ENCODE results near the gene SLC16A6.

Gene SLC16A6

GRCh38 chr17:68326681-68327080 lies 35.8 kb upstream of the SLC16A6 start:
- no peak overlapping the region for H3K4me3 ChIP-seq (ENCODE audit: low read length)
- no peak overlapping the region for H3K9ac ChIP-seq (ENCODE audit: low read length)
- no peaks in the 10 kb centered on the region for H3K9me2 ChIP-seq (replicated peaks; ENCODE audit: insufficient read depth, low read length)
- H3K79me2 ChIP-seq (ENCODE audit: low read length) = no peaks in the 10 kb centered on the region
- H3K36me3 ChIP-seq (replicated peaks; ENCODE audit: insufficient read depth, low read length) = no peaks in the 10 kb centered on the region
- no peaks in the 10 kb centered on the region for H3K9me3 ChIP-seq (replicated peaks; ENCODE audit: insufficient read depth, low read length)
- no peak for DNase-seq
- no peak overlapping the region for H3K27ac ChIP-seq (ENCODE audit: low read length)
- H3K27me3 ChIP-seq (replicated peaks; ENCODE audit: insufficient read depth, low read length) = no peaks in the 10 kb centered on the region
- no peak overlapping the region for H2AFZ ChIP-seq (ENCODE audit: low read length)
- no peaks in the 10 kb centered on the region for H3K4me1 ChIP-seq (ENCODE audit: low read length)
- H4K20me1 ChIP-seq (ENCODE audit: insufficient read depth, low read length) = no peaks in the 10 kb centered on the region
- TF ChIP-seq EZH2phosphoT487 (IDR thresholded peaks at IDR 0.05; ENCODE audit: low read length) (no peak), EZH2 (optimal IDR thresholded peaks at IDR 0.05; ENCODE audit: low read depth, low read length) (no peak)
- TF ChIP-seq, protein P1, sequence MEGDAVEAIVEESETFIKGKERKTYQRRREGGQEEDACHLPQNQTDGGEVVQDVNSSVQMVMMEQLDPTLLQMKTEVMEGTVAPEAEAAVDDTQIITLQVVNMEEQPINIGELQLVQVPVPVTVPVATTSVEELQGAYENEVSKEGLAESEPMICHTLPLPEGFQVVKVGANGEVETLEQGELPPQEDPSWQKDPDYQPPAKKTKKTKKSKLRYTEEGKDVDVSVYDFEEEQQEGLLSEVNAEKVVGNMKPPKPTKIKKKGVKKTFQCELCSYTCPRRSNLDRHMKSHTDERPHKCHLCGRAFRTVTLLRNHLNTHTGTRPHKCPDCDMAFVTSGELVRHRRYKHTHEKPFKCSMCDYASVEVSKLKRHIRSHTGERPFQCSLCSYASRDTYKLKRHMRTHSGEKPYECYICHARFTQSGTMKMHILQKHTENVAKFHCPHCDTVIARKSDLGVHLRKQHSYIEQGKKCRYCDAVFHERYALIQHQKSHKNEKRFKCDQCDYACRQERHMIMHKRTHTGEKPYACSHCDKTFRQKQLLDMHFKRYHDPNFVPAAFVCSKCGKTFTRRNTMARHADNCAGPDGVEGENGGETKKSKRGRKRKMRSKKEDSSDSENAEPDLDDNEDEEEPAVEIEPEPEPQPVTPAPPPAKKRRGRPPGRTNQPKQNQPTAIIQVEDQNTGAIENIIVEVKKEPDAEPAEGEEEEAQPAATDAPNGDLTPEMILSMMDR (IDR thresholded peaks at IDR 0.05; ENCODE audit: low read length) = no peak
- H3K4me2 ChIP-seq (ENCODE audit: low read depth, low read length) = no peak overlapping the region
- H3F3A ChIP-seq (ENCODE audit: insufficient read depth, low read length) = no peaks in the 10 kb centered on the region

- Histone ChIP-seq H3K9me2 (replicated peaks; ENCODE audit: insufficient read depth, low read length) (no peaks in the 10 kb centered on the region), H3K4me2 (ENCODE audit: low read depth, low read length) (no peak overlapping the region), H3K79me2 (ENCODE audit: low read length) (no peaks in the 10 kb centered on the region), H3K36me3 (replicated peaks; ENCODE audit: insufficient read depth, low read length) (no peaks in the 10 kb centered on the region), H3K4me1 (ENCODE audit: low read length) (no peaks in the 10 kb centered on the region), H3K27ac (ENCODE audit: low read length) (no peak overlapping the region), H3K9me3 (replicated peaks; ENCODE audit: insufficient read depth, low read length) (no peaks in the 10 kb centered on the region), H3F3A (ENCODE audit: insufficient read depth, low read length) (no peaks in the 10 kb centered on the region), H3K27me3 (replicated peaks; ENCODE audit: insufficient read depth, low read length) (no peaks in the 10 kb centered on the region), H4K20me1 (ENCODE audit: insufficient read depth, low read length) (no peaks in the 10 kb centered on the region), H2AFZ (ENCODE audit: low read length) (no peak overlapping the region), H3K9ac (ENCODE audit: low read length) (no peak overlapping the region), H3K4me3 (ENCODE audit: low read length) (no peak overlapping the region)
- no peak for DNase-seq
- TF ChIP-seq EZH2 (optimal IDR thresholded peaks at IDR 0.05; ENCODE audit: low read depth, low read length) (no peak), EZH2phosphoT487 (IDR thresholded peaks at IDR 0.05; ENCODE audit: low read length) (no peak)
- TF ChIP-seq, protein P1 (IDR thresholded peaks at IDR 0.05; ENCODE audit: low read length) = no peak
These were observed 35.0 kb upstream of the SLC16A6 start for GRCh38 chr17:68325961-68326360.

- no peak for DNase-seq
- H4K20me1 ChIP-seq (ENCODE audit: insufficient read depth, low read length) = no peaks in the 10 kb centered on the region
- no peaks in the 10 kb centered on the region for H3K9me2 ChIP-seq (replicated peaks; ENCODE audit: insufficient read depth, low read length)
- no peaks in the 10 kb centered on the region for H3K27me3 ChIP-seq (replicated peaks; ENCODE audit: insufficient read depth, low read length)
- no peak overlapping the region for H3K4me3 ChIP-seq (ENCODE audit: low read length)
- no peaks in the 10 kb centered on the region for H3F3A ChIP-seq (ENCODE audit: insufficient read depth, low read length)
- no peaks in the 10 kb centered on the region for H3K36me3 ChIP-seq (replicated peaks; ENCODE audit: insufficient read depth, low read length)
- H2AFZ ChIP-seq (ENCODE audit: low read length) = no peak overlapping the region
- no peak overlapping the region for H3K9ac ChIP-seq (ENCODE audit: low read length)
- H3K4me1 ChIP-seq (ENCODE audit: low read length) = no peaks in the 10 kb centered on the region
- no peak overlapping the region for H3K4me2 ChIP-seq (ENCODE audit: low read depth, low read length)
- H3K9me3 ChIP-seq (replicated peaks; ENCODE audit: insufficient read depth, low read length) = no peaks in the 10 kb centered on the region
- no peaks in the 10 kb centered on the region for H3K79me2 ChIP-seq (ENCODE audit: low read length)
- H3K27ac ChIP-seq (ENCODE audit: low read length) = no peak overlapping the region
- TF ChIP-seq, protein P1 (IDR thresholded peaks at IDR 0.05; ENCODE audit: low read length) = no peak
- no peak for TF ChIP-seq EZH2 (optimal IDR thresholded peaks at IDR 0.05; ENCODE audit: low read depth, low read length)
- no peak for TF ChIP-seq EZH2phosphoT487 (IDR thresholded peaks at IDR 0.05; ENCODE audit: low read length)
These were observed 33.9 kb upstream of the SLC16A6 start for GRCh38 chr17:68324654-68325336.

Measured in MM.1S (cell line).